ENCODE measurements around the gene OLFM1. TPM values are rescaled to one million over a fixed set of nuclear protein-coding genes. Genes with fewer than 3 reads are reported as not detected.

Gene OLFM1
- total RNA-seq, 4 donors from 2014 or later = 12.1 to 31.4 (median 23.2) TPM

DNA sequence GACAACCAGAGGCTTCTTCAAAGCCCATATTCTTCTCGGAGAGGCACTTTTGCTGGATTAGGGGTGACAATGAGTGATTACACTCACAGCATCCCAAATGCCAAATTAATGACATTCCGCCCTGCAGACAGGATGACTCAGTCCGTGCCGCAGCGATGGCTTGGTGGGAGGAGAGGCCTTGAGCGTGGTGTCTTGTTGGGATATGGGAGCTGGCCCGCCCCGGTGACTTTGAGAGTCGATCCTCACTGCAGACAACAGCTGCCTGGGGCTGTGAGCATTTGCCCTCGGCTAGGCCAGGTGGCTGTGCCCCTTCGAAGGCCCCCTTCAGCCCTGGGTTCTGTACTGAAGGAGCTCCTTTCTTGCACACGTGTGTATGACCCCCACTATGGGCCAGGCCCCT is 29.8 kb downstream of the OLFM1 start:
- no peak for ATAC-seq (ENCODE audit: low FRiP score)

DNA sequence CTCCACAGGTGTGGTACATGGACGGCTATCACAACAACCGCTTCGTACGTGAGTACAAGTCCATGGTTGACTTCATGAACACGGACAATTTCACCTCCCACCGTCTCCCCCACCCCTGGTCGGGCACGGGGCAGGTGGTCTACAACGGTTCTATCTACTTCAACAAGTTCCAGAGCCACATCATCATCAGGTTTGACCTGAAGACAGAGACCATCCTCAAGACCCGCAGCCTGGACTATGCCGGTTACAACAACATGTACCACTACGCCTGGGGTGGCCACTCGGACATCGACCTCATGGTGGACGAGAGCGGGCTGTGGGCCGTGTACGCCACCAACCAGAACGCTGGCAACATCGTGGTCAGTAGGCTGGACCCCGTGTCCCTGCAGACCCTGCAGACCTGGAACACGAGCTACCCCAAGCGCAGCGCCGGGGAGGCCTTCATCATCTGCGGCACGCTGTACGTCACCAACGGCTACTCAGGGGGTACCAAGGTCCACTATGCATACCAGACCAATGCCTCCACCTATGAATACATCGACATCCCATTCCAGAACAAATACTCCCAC is 32.1 kb downstream of the OLFM1 start:
- TF ChIP-seq, protein P1, sequence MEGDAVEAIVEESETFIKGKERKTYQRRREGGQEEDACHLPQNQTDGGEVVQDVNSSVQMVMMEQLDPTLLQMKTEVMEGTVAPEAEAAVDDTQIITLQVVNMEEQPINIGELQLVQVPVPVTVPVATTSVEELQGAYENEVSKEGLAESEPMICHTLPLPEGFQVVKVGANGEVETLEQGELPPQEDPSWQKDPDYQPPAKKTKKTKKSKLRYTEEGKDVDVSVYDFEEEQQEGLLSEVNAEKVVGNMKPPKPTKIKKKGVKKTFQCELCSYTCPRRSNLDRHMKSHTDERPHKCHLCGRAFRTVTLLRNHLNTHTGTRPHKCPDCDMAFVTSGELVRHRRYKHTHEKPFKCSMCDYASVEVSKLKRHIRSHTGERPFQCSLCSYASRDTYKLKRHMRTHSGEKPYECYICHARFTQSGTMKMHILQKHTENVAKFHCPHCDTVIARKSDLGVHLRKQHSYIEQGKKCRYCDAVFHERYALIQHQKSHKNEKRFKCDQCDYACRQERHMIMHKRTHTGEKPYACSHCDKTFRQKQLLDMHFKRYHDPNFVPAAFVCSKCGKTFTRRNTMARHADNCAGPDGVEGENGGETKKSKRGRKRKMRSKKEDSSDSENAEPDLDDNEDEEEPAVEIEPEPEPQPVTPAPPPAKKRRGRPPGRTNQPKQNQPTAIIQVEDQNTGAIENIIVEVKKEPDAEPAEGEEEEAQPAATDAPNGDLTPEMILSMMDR (IDR thresholded peaks at IDR 0.05) = no peak
- ATAC-seq (ENCODE audit: low FRiP score) (no peak), DNase-seq (ENCODE audit: low spot score) (no peak)

More for the DNA sequence above, 29.8 kb downstream of the OLFM1 start:
- no peak for DNase-seq (ENCODE audit: low spot score)
- TF ChIP-seq, protein P1 (IDR thresholded peaks at IDR 0.05) = no peak

DNA sequence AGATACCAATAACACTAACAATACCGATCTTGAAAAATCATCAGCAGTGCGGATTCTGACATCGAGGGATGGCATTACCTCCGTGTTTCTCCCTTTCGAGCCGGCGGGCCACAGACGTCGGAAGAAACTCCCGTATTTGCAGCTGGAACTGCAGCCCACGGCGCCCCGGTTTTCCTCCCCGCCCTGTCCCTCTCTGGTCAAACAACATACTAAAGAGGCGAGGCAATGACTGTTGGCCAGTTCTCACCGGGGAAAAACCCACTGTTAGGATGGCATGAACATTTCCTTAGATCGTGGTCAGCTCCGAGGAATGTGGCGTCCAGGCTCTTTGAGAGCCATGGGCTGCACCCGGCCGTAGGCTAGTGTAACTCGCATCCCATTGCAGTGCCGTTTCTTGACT is 32.8 kb downstream of the OLFM1 start:
- TF ChIP-seq, protein P1 (IDR thresholded peaks at IDR 0.05) = no peak
- no peak for ATAC-seq (ENCODE audit: low FRiP score)
- no peak for DNase-seq (ENCODE audit: low spot score)

DNA sequence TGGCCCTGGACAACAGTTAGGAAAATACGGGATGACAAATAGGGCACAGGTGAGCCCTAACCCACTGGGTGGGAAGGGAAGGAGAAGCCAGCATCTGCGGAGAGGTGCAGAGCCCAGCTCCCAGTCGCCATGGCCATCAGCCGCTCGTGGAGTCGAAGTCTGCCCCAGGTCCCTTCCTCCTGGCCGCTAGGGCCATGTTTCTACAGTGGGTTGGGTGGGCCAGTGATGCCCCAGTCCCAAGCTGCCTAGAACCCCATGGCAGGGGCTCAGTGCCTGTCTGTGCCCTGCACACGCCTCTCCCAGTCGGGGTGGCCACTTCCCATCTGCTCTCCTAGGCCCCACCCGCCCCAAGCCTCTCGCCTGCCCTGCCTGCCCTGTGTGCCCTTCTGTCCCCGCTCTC is 34.8 kb downstream of the OLFM1 start:
- DNase-seq (ENCODE audit: low spot score) (no peak), ATAC-seq (ENCODE audit: low FRiP score) (no peak)
- TF ChIP-seq, protein P1 (IDR thresholded peaks at IDR 0.05) = no peak

DNA sequence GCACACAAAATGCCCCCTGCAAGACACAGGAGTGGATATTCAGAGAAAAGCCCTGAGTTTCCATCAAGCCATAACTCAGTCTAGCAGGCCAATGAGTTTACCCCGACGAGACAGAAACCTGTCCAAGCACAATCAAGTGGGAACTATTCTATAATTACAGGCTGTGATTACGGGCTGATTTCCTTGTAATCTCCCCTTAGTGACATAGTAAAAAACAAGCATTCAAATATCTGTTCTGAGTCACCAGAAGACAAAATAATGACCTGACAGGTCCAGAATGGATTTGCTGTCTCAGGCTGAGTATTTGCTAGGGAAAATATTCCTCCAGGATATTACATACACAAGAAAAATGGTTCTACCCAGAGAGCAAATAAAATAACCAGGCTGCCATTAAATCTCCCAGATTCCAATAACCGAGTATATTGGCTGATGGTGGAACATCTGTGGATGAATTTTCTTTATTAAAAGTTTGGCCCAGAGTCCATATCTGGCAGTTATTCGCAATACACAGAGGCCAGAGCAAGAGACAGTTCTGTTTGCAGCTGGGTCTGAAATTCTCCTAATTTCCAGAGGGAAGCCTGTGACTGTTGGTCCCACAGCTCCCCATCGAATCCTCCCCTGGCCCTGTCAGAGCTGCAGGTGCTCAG is 35.8 kb downstream of the OLFM1 start:
- ATAC-seq (ENCODE audit: low FRiP score) (no peak), DNase-seq (ENCODE audit: low spot score) (no peak)
- TF ChIP-seq, protein P1 (IDR thresholded peaks at IDR 0.05) = no peak

DNA sequence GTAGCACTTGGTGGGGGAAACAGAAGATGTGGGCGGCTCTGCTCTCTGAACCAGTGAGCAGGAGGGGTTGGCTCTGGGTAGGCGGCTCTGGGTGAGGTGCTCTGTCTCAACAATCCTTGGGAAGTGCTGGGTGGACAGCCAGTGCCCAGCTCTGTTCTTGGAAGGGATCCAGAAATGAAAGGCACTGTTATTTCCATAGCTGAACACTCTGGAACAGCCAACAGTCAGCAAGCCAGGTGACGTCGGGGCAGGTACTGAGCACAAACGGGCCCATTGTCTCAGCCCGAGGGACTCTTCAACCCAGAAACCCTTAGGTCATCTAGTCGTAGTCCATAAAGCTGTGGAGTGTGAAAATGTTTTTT is 36.3 kb downstream of the OLFM1 start:
- ATAC-seq (ENCODE audit: low FRiP score) (no peak), DNase-seq (ENCODE audit: low spot score) (no peak)
- TF ChIP-seq, protein P1 (IDR thresholded peaks at IDR 0.05) = no peak
